T-helper 1 cell (primary cell): Measurements from ENCODE around the gene CHCHD6.

ENCODE experiments used
- DNase-seq, 5 donors: peaks; one replicate each; pipeline ENCODE4 v3.0.0-alpha.2; 2012 to 2020

CHCHD6 gene

GRCh38 chr3:126704494-126705214, 614 bp downstream of the CHCHD6 start:
- no peak for DNase-seq

GRCh38 chr3:126706631-126707030, 2.6 kb downstream of the CHCHD6 start:
- DNase-seq = no peak

GRCh38 chr3:126711121-126711760, 7.2 kb downstream of the CHCHD6 start:
- DNase-seq = no peak

GRCh38 chr3:126713199-126713598, 9.2 kb downstream of the CHCHD6 start:
- no peak for DNase-seq

- DNase-seq = no peak
Observed at GRCh38 chr3:126714276-126714900, 10.3 kb downstream of the CHCHD6 start.

GRCh38 chr3:126714921-126715320, 10.9 kb downstream of the CHCHD6 start:
- no peak for DNase-seq

GRCh38 chr3:126715432-126715831, 11.4 kb downstream of the CHCHD6 start:
- DNase-seq = no peak

GRCh38 chr3:126716057-126716456, 12.0 kb downstream of the CHCHD6 start:
- no peak for DNase-seq

- no peak for DNase-seq
Observed at GRCh38 chr3:126718561-126719445, 14.8 kb downstream of the CHCHD6 start.

- no peak for DNase-seq
Observed at GRCh38 chr3:126720596-126720995, 16.6 kb downstream of the CHCHD6 start.

- DNase-seq = no peak
Observed at GRCh38 chr3:126721246-126721645, 17.2 kb downstream of the CHCHD6 start.

- DNase-seq = no peak
Observed at GRCh38 chr3:126723237-126723636, 19.2 kb downstream of the CHCHD6 start.

- DNase-seq = no peak
Observed at GRCh38 chr3:126723801-126724200, 19.8 kb downstream of the CHCHD6 start.

GRCh38 chr3:126728680-126729079, 24.6 kb downstream of the CHCHD6 start:
- DNase-seq = no peak

- DNase-seq = no peak
Observed at GRCh38 chr3:126730376-126730775, 26.3 kb downstream of the CHCHD6 start.

- peak in 1 of 5 donors; percentile 7 for DNase-seq
Observed at GRCh38 chr3:126731044-126731443, 27.0 kb downstream of the CHCHD6 start.

GRCh38 chr3:126732281-126733060, 28.4 kb downstream of the CHCHD6 start:
- DNase-seq = no peak

GRCh38 chr3:126733061-126733430, 29.0 kb downstream of the CHCHD6 start:
- DNase-seq = no peak

- no peak for DNase-seq
Observed at GRCh38 chr3:126734106-126734723, 30.2 kb downstream of the CHCHD6 start.

GRCh38 chr3:126737527-126737926, 33.5 kb downstream of the CHCHD6 start:
- no peak for DNase-seq

GRCh38 chr3:126742057-126742456, 38.0 kb downstream of the CHCHD6 start:
- DNase-seq = no peak

- DNase-seq = no peak
Observed at GRCh38 chr3:126743350-126743749, 39.3 kb downstream of the CHCHD6 start.
